Mesendoderm (in vitro differentiated cells): ENCODE data around the gene ZNF441.
A peak's percentile ranks its signal among the peaks of the same experiment; 100 is the strongest.
"Not testable (repeated sequence)": the region's sequence is repeated elsewhere in the genome, so short reads cannot be mapped to it uniquely, and the experiment has no call there.

ENCODE experiments used
- DNase-seq: peaks from one replicate; pipeline ENCODE4 v3.0.0; 2013
- H2AK5ac ChIP-seq: 2 replicates; pipeline ENCODE4 v1.6.1; 2013; ENCODE audit warnings: low read length, inconsistent platforms
- H2BK120ac ChIP-seq: 2 replicates; pipeline ENCODE4 v1.6.1; 2013; ENCODE audit warnings: low read depth, mild to moderate bottlenecking, low read length, moderate library complexity, mixed read lengths
- H2BK15ac ChIP-seq: replicated peaks from 2 replicates; pipeline ENCODE4 v1.6.1; 2013; ENCODE audit warnings: low read depth, mild to moderate bottlenecking, moderate library complexity
- H2BK5ac ChIP-seq: 2 replicates; pipeline ENCODE4 v1.6.1; 2013; ENCODE audit warnings: low read length, inconsistent platforms
- H3K18ac ChIP-seq: 2 replicates; pipeline ENCODE4 v1.6.1; 2013; ENCODE audit warnings: mild to moderate bottlenecking, low read length, mixed read lengths
- H3K23ac ChIP-seq: one replicate; pipeline ENCODE4 v1.6.1; 2013; ENCODE audit warnings: low read length
- H3K27ac ChIP-seq: 2 replicates; pipeline ENCODE4 v1.5.1; 2013; ENCODE audit warnings: low read depth, mild to moderate bottlenecking, inconsistent platforms, low read length, moderate library complexity
- H3K27me3 ChIP-seq: 2 replicates; pipeline ENCODE4 v1.6.1; 2013; ENCODE audit warnings: low read length, control low read depth, mild to moderate bottlenecking, inconsistent platforms; ENCODE audit not compliant: insufficient read depth, poor library complexity
- H3K36me3 ChIP-seq: 2 replicates; pipeline ENCODE4 v1.6.1; 2013; ENCODE audit warnings: low read length, inconsistent platforms; ENCODE audit not compliant: control insufficient read depth, insufficient read depth
- H3K4ac ChIP-seq: one replicate; pipeline ENCODE4 v1.6.1; 2013; ENCODE audit warnings: low read depth, mild to moderate bottlenecking, low read length, moderate library complexity
- H3K4me1 ChIP-seq: 2 replicates; pipeline ENCODE4 v1.6.1; 2013; ENCODE audit warnings: low read depth, low read length, inconsistent platforms; ENCODE audit not compliant: control insufficient read depth
- H3K4me2 ChIP-seq: 2 replicates; pipeline ENCODE4 v1.6.1; 2013; ENCODE audit warnings: low read length
- H3K4me3 ChIP-seq: 2 replicates; pipeline ENCODE4 v1.5.1; 2013; ENCODE audit warnings: mild to moderate bottlenecking, low read length
- H3K56ac ChIP-seq: one replicate; pipeline ENCODE4 v1.6.1; 2013; ENCODE audit warnings: low read length
- H3K79me1 ChIP-seq: 2 replicates; pipeline ENCODE4 v1.6.1; 2013; ENCODE audit warnings: low read length, inconsistent platforms
- H3K79me2 ChIP-seq: 2 replicates; pipeline ENCODE4 v1.6.1; 2013; ENCODE audit warnings: mild to moderate bottlenecking, low read length; ENCODE audit not compliant: control insufficient read depth, insufficient read depth
- H3K9ac ChIP-seq: 2 replicates; pipeline ENCODE4 v1.6.1; 2013; ENCODE audit warnings: low read length, inconsistent platforms
- H4K5ac ChIP-seq: one replicate; pipeline ENCODE4 v1.6.1; 2013; ENCODE audit warnings: low read length
- H4K8ac ChIP-seq: one replicate; pipeline ENCODE4 v1.6.1; 2013; ENCODE audit warnings: low read depth, mild to moderate bottlenecking, control low read depth, low read length, moderate library complexity
- WGBS: extraction: QIAGEN DNeasy Blood & Tissue Kit; methylation state at CpG from one replicate; pipeline ENCODE4 v1.1.7; 2013; ENCODE audit warnings: low lambda C conversion rate, missing lambda C conversion rate; ENCODE audit not compliant: insufficient coverage; ENCODE audit errors: extremely low coverage; 5-methylcytosine and 5-hydroxymethylcytosine counted together

Gene ZNF441

GRCh38 chr19:11814700-11815035 lies 47.9 kb downstream of the ZNF441 start:
- peak overlapping the region; percentile 89 for H3K9ac ChIP-seq
- no peak overlapping the region for H2BK15ac ChIP-seq
- H3K18ac ChIP-seq = peak overlapping the region; percentile 81
- peak; percentile 38 for DNase-seq
- H4K8ac ChIP-seq = no peak overlapping the region
- H3K4me2 ChIP-seq = peak overlapping the region; percentile 16
- H3K79me1 ChIP-seq = no peaks in the 10 kb centered on the region
- no peak overlapping the region for H3K27ac ChIP-seq
- peak overlapping the region; percentile 46 for H3K4ac ChIP-seq
- H3K56ac ChIP-seq = peak overlapping the region; percentile 97
- no peak overlapping the region for H2AK5ac ChIP-seq
- H2BK120ac ChIP-seq = no peak overlapping the region
- H3K36me3 ChIP-seq = no peaks in the 10 kb centered on the region
- no peaks in the 10 kb centered on the region for H3K27me3 ChIP-seq
- no peaks in the 10 kb centered on the region for H3K79me2 ChIP-seq
- H3K4me3 ChIP-seq = peak overlapping the region; percentile 85
- H2BK5ac ChIP-seq = no peak overlapping the region
- H4K5ac ChIP-seq = no peak overlapping the region
- H3K4me1 ChIP-seq = no peaks in the 10 kb centered on the region
- WGBS = no CpG with 5 or more reads among the region's 13 CpGs
- H3K23ac ChIP-seq = no peak overlapping the region

- no peak overlapping the region for H3K27ac ChIP-seq
- no peaks in the 10 kb centered on the region for H3K27me3 ChIP-seq
- no CpG with 5 or more reads among the region's 5 CpGs for WGBS
- H2BK120ac ChIP-seq = no peak overlapping the region
- H3K23ac ChIP-seq = no peak overlapping the region
- H3K56ac ChIP-seq = no peak overlapping the region
- no peak overlapping the region for H3K4ac ChIP-seq
- H3K79me2 ChIP-seq = no peaks in the 10 kb centered on the region
- no peaks in the 10 kb centered on the region for H3K4me1 ChIP-seq
- no peak overlapping the region for H2BK5ac ChIP-seq
- H3K36me3 ChIP-seq = no peaks in the 10 kb centered on the region
- no peak overlapping the region for H2BK15ac ChIP-seq
- H2AK5ac ChIP-seq = no peak overlapping the region
- H4K5ac ChIP-seq = no peak overlapping the region
- no peak overlapping the region for H3K4me3 ChIP-seq
- DNase-seq = no peak
- no peak overlapping the region for H4K8ac ChIP-seq
- no peak overlapping the region for H3K18ac ChIP-seq
- H3K79me1 ChIP-seq = no peaks in the 10 kb centered on the region
- H3K9ac ChIP-seq = no peak overlapping the region
- no peak overlapping the region for H3K4me2 ChIP-seq
These were observed 54.8 kb downstream of the ZNF441 start for GRCh38 chr19:11821474-11822109.

GRCh38 chr19:11828957-11829876 lies 62.4 kb downstream of the ZNF441 start:
- WGBS = no CpG with 5 or more reads among the region's 7 CpGs
- DNase-seq, H3K9ac ChIP-seq, H4K8ac ChIP-seq, H3K79me2 ChIP-seq, H3K36me3 ChIP-seq, H3K4me3 ChIP-seq, H3K56ac ChIP-seq, H3K4me1 ChIP-seq, H4K5ac ChIP-seq, H2BK5ac ChIP-seq, H2BK120ac ChIP-seq, H3K4ac ChIP-seq, H2AK5ac ChIP-seq, H3K27ac ChIP-seq, H3K23ac ChIP-seq, H2BK15ac ChIP-seq, H3K27me3 ChIP-seq, H3K4me2 ChIP-seq, H3K18ac ChIP-seq, H3K79me1 ChIP-seq: not testable (repeated sequence)

GRCh38 chr19:11832253-11832912 lies 65.6 kb downstream of the ZNF441 start:
- H3K18ac ChIP-seq = no peak overlapping the region
- no peak overlapping the region for H2BK15ac ChIP-seq
- no peak overlapping the region for H3K27ac ChIP-seq
- H4K8ac ChIP-seq = no peak overlapping the region
- H3K27me3 ChIP-seq = no peaks in the 10 kb centered on the region
- H4K5ac ChIP-seq = no peak overlapping the region
- no peak overlapping the region for H3K23ac ChIP-seq
- H3K9ac ChIP-seq = no peak overlapping the region
- no peak overlapping the region for H2BK120ac ChIP-seq
- H2BK5ac ChIP-seq = no peak overlapping the region
- H3K4me2 ChIP-seq = no peak overlapping the region
- H3K4me3 ChIP-seq = no peak overlapping the region
- DNase-seq = peak; percentile 31
- no peaks in the 10 kb centered on the region for H3K79me1 ChIP-seq
- WGBS = no CpG with 5 or more reads among the region's 8 CpGs
- no peaks in the 10 kb centered on the region for H3K4me1 ChIP-seq
- H3K79me2 ChIP-seq = no peaks in the 10 kb centered on the region
- no peak overlapping the region for H3K4ac ChIP-seq
- H3K36me3 ChIP-seq = peaks cover 6% of the 10 kb centered on the region
- no peak overlapping the region for H3K56ac ChIP-seq
- H2AK5ac ChIP-seq = no peak overlapping the region

- Histone ChIP-seq H3K9ac (no peak overlapping the region), H2AK5ac (no peak overlapping the region), H3K4me2 (no peak overlapping the region), H3K4ac (no peak overlapping the region), H4K5ac (no peak overlapping the region), H3K27ac (no peak overlapping the region), H2BK5ac (no peak overlapping the region), H3K36me3 (peaks cover 6% of the 10 kb centered on the region), H3K18ac (no peak overlapping the region), H3K23ac (no peak overlapping the region), H3K4me1 (no peaks in the 10 kb centered on the region), H4K8ac (no peak overlapping the region), H2BK120ac (no peak overlapping the region), H3K27me3 (no peaks in the 10 kb centered on the region), H2BK15ac (no peak overlapping the region), H3K56ac (no peak overlapping the region), H3K4me3 (no peak overlapping the region), H3K79me1 (no peaks in the 10 kb centered on the region), H3K79me2 (no peaks in the 10 kb centered on the region)
- no peak for DNase-seq
- WGBS = no CpG with 5 or more reads among the region's 2 CpGs
These were observed 66.7 kb downstream of the ZNF441 start for GRCh38 chr19:11833541-11833940.
